ENCODE results near the gene BCAR1.
"Not testable (repeated sequence)": the region's sequence is repeated elsewhere in the genome, so short reads cannot be mapped to it uniquely, and the experiment has no call there.

BCAR1 gene

GRCh38 chr16:75205438-75205837 is 46.0 kb downstream of the BCAR1 start:
- FAIRE-seq = not testable (repeated sequence)

GRCh38 chr16:75204905-75205304 is 46.5 kb downstream of the BCAR1 start:
- DNase-seq (ENCODE audit: low spot score); FAIRE-seq: not testable (repeated sequence)

More at GRCh38 chr16:75205438-75205837, 46.0 kb downstream of the BCAR1 start:
- DNase-seq (ENCODE audit: low spot score) = not testable (repeated sequence)

GRCh38 chr16:75204410-75204758 is 47.0 kb downstream of the BCAR1 start:
- FAIRE-seq (no peak), DNase-seq (ENCODE audit: low spot score) (no peak)

GRCh38 chr16:75203667-75204409 is 47.6 kb downstream of the BCAR1 start:
- FAIRE-seq (no peak), DNase-seq (ENCODE audit: low spot score) (no peak)

- FAIRE-seq (no peak), DNase-seq (ENCODE audit: low spot score) (no peak)
Observed at GRCh38 chr16:75203096-75203495, 48.3 kb downstream of the BCAR1 start.

GRCh38 chr16:75202069-75202590 is 49.3 kb downstream of the BCAR1 start:
- no peak for FAIRE-seq

GRCh38 chr16:75198135-75198600 is 53.3 kb downstream of the BCAR1 start:
- DNase-seq (ENCODE audit: low spot score) (no peak), FAIRE-seq (no peak)

More at GRCh38 chr16:75202069-75202590, 49.3 kb downstream of the BCAR1 start:
- DNase-seq (ENCODE audit: low spot score) = no peak

GRCh38 chr16:75197522-75198134 is 53.8 kb downstream of the BCAR1 start:
- no peak for DNase-seq (ENCODE audit: low spot score)
- no peak for FAIRE-seq

- no peak for FAIRE-seq
- DNase-seq (ENCODE audit: low spot score) = no peak
Observed at GRCh38 chr16:75196836-75197235, 54.6 kb downstream of the BCAR1 start.

GRCh38 chr16:75195811-75196790 is 55.3 kb downstream of the BCAR1 start:
- FAIRE-seq = no peak
- DNase-seq (ENCODE audit: low spot score) = no peak

- FAIRE-seq (no peak), DNase-seq (ENCODE audit: low spot score) (no peak)
Observed at GRCh38 chr16:75193730-75194444, 57.5 kb downstream of the BCAR1 start.

GRCh38 chr16:75193265-75193650 is 58.2 kb downstream of the BCAR1 start:
- FAIRE-seq (no peak), DNase-seq (ENCODE audit: low spot score) (no peak)

- DNase-seq (ENCODE audit: low spot score) = no peak
Observed at GRCh38 chr16:75192606-75193264, 58.7 kb downstream of the BCAR1 start.

GRCh38 chr16:75189638-75190245 is 61.7 kb downstream of the BCAR1 start:
- no peak for DNase-seq (ENCODE audit: low spot score)
- no peak for FAIRE-seq

More at GRCh38 chr16:75192606-75193264, 58.7 kb downstream of the BCAR1 start:
- no peak for FAIRE-seq

GRCh38 chr16:75188832-75189477 is 62.5 kb downstream of the BCAR1 start:
- DNase-seq (ENCODE audit: low spot score) (no peak), FAIRE-seq (no peak)

GRCh38 chr16:75181630-75182029 is 69.8 kb downstream of the BCAR1 start:
- DNase-seq (ENCODE audit: low spot score) (no peak), FAIRE-seq (no peak)

- FAIRE-seq = no peak
- no peak for DNase-seq (ENCODE audit: low spot score)
Observed at GRCh38 chr16:75179208-75179607, 72.2 kb downstream of the BCAR1 start.
